ENCODE data around the gene SLC6A6.
A peak's percentile ranks its signal among the peaks of the same experiment; 100 is the strongest.

SLC6A6 gene

DNA sequence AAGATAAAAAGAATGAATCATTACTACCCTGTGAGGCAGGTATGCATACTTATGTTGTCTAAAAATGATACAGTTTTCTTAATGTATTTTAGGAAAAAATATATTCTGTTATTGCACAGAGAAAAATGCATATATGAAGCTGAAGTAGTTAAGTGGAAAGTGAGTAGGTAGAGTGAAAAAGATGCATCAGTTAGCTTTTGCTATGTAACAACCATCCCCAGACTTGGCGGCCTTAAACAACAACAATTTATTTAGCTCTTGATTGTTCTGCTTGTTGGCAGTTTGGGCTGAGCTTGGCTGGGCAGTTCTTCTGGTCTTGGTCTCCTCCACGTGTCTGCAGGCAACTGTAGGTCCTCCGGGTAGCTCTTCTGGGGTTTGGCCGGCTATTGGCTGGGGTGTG lies 45.7 kb downstream of the SLC6A6 start:
- no peaks in the 10 kb centered on the region for H3K27me3 ChIP-seq
- H3K4me2 ChIP-seq, result no peak overlapping the region
- TF ChIP-seq Cebpa-rat (IDR thresholded peaks at IDR 0.05), result no peak

DNA sequence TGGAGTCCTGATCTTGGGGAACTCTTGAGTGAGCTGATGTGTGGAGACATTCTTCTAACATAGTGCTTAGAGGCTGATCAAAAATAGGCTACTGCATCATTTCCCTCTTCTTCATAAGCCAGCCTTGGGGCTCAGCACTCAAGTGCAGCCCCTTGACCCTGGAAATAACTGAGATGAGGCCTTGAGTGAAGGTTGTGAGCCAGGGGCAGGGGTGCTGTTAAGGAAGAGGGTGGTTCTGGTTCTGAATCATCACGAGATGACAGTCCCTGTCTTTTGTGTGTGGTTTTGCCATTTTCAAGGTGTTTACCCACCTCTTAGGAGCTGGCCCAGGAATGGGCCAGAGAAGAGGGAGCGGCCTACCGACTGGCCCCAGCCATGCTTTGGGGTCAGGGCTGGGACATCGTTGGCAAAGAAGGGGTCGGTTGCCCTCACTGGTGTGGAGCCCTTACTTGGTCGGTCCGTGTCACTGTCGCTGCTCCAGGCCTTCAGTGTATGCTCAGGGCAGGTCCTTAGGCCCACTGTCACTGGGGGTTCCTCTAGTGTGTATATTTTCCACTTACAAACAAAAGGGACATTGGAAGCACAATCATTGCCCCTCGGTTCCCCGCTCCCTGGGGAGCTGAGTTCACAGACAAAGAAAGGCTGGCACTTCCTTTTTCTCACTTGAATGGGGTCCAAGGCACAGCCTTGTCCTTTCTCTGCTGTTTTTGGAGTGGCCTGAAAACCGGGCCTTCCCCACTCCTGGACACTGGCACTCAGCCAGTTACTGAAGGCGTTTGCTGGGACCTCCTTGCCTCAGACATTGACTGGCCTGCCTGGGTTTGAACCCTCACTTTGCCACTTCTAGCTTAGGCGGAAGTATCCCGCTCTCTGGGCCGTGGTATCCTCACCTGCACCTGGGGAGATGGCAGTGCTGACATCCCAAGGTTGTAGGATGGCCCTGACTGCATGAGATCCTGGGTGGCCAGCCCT lies 46.6 kb downstream of the SLC6A6 start:
- H3K4me3 ChIP-seq, result no peak overlapping the region
- H3K9ac ChIP-seq, result no peak overlapping the region
- peaks cover 15% of the 10 kb centered on the region for H3K4me1 ChIP-seq
- no peak for TF ChIP-seq Cebpa-rat (IDR thresholded peaks at IDR 0.05)
- H3K9me3 ChIP-seq, result peaks cover 5% of the 10 kb centered on the region; the same call in 1 of the 2 replicates
- no peaks in the 10 kb centered on the region for H3K27me3 ChIP-seq
- H4K20me1 ChIP-seq, result peaks cover 28% of the 10 kb centered on the region; the same call in 1 of the 2 replicates
- peak overlapping the region; percentile 59 for H3K27ac ChIP-seq
- peaks cover 99% of the 10 kb centered on the region for H3K36me3 ChIP-seq
- peak overlapping the region; percentile 49 for H3K4me2 ChIP-seq

More for the DNA sequence above, 45.7 kb downstream of the SLC6A6 start:
- H3K4me1 ChIP-seq, result peaks cover 15% of the 10 kb centered on the region
- no peak overlapping the region for H3K4me3 ChIP-seq
- H3K9ac ChIP-seq, result no peak overlapping the region
- H3K27ac ChIP-seq, result 0 out of 2 replicates have a peak overlapping the region, but pooled peaks have one; percentile 59
- H3K36me3 ChIP-seq, result peaks cover 99% of the 10 kb centered on the region
- H4K20me1 ChIP-seq, result peaks cover 33% of the 10 kb centered on the region
- H3K9me3 ChIP-seq, result peaks cover 5% of the 10 kb centered on the region; the same call in 1 of the 2 replicates

DNA sequence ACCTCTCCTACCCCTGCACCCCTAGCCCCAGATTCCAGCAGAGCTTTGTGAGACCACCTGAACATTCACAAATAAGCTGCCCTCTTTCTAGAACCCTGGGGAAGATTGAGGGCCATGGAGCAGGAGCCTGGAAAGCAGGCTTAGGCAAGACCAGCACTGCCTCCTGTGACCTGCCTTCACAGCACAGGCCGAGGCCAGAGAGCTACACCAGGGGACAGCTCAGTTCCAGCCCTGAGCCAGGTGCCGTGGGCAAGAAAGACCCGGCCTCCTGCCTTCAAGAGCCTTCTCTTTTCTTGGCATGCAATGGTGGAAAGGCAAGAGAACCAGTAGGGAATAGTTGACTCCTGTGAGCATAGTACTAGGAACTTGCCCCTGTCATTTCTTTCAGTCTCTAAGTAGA lies 48.1 kb downstream of the SLC6A6 start:
- H4K20me1 ChIP-seq, result peaks cover 34% of the 10 kb centered on the region; the same call in 1 of the 2 replicates
- peaks cover 15% of the 10 kb centered on the region for H3K4me1 ChIP-seq
- peaks cover 5% of the 10 kb centered on the region; the same call in 1 of the 2 replicates for H3K9me3 ChIP-seq
- TF ChIP-seq Cebpa-rat (IDR thresholded peaks at IDR 0.05), result no peak
- H3K4me3 ChIP-seq, result no peak overlapping the region
- H3K9ac ChIP-seq, result no peak overlapping the region
- no peaks in the 10 kb centered on the region for H3K27me3 ChIP-seq
- peaks cover 99% of the 10 kb centered on the region for H3K36me3 ChIP-seq
- no peak overlapping the region for H3K27ac ChIP-seq
- H3K4me2 ChIP-seq, result no peak overlapping the region

DNA sequence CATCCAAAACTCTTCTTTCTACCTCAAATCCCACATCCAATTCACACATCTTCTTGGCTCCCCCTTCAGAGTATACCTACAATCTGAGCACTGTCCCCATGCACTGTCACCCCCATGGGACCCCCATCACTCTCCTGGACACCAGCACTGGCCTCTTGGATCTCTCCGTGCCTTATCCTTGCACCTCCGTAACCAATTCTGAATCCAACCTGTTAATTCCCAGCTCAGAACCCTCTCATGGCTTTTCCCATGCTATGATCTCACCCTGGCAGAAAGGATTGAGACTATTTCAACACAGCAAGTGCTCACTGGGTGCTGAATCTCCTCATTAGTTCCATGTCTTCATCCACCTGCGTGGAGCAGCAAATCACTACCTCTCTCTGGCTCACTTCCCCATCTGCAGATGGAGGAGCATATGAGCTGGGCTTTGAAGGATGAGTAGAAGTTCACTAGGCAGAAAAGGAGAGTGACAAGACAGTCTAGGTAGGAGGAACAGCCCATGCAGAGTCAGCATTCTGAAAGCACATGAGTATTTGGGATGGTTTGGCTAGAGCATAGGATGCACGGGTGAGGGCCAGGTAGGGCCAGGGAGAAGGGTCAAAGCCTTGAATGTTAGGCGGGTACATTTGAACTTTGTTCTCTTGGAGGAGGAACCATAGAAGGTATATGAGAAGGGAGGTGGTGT lies 48.7 kb downstream of the SLC6A6 start:
- Histone ChIP-seq H3K27ac (no peak overlapping the region), H3K4me3 (no peak overlapping the region), H4K20me1 (peaks cover 33% of the 10 kb centered on the region; the same call in 1 of the 2 replicates), H3K9me3 (peaks cover 5% of the 10 kb centered on the region; the same call in 1 of the 2 replicates), H3K9ac (no peak overlapping the region), H3K4me2 (no peak overlapping the region), H3K4me1 (peaks cover 15% of the 10 kb centered on the region), H3K36me3 (peaks cover 99% of the 10 kb centered on the region), H3K27me3 (no peaks in the 10 kb centered on the region)
- no peak for TF ChIP-seq Cebpa-rat (IDR thresholded peaks at IDR 0.05)

DNA sequence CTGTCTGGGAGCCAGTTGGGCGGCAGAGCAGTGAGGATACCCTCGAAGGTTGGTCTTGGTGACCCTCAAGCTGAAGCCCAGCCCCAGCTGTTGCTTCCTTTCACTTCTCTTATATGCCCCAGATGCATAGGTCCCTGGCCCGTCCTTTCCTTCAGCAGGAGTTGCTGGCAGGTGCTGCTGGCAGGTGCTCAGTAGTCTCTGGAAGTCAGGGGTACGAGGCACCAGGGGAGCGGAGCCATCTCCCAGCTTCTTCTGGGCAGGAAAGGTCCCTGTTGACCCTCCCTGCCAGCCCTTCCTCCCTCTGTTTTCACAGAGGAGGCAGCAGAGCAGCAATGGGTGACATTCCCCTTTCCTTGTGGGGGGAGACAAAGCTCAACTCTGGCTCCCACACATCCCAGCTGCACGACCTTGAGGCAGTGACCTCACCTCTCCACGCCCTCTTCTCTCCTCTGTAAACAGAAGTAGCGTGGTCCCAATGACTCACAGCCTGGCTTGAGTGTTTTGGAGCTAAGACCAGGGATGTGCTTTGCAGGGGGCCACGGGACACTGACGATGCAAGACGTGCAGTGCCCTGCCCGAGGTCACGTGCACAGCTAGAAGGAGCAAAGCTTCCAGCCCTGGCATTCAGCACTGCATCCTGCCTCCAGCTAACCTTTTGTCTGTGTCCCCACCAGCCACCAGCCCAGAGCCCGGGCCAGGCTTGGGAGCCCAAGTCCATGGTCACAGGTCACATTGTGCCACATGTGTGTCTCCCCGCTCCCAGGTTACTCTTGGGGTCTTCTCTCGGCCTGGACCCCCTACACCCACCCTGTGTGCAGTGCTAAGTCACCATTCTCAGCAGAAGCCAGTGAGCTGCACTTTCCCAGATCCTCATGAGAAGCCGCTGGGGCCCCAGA lies 49.7 kb downstream of the SLC6A6 start:
- no peaks in the 10 kb centered on the region for H3K27me3 ChIP-seq
- no peak overlapping the region for H3K27ac ChIP-seq
- H3K4me2 ChIP-seq, result no peak overlapping the region
- peaks cover 15% of the 10 kb centered on the region for H3K4me1 ChIP-seq
- peaks cover 5% of the 10 kb centered on the region; the same call in 1 of the 2 replicates for H3K9me3 ChIP-seq
- no peak overlapping the region for H3K4me3 ChIP-seq
- TF ChIP-seq Cebpa-rat (IDR thresholded peaks at IDR 0.05), result no peak
- no peak overlapping the region for H3K9ac ChIP-seq
- peaks cover 99% of the 10 kb centered on the region for H3K36me3 ChIP-seq
- peaks cover 41% of the 10 kb centered on the region; the same call in 1 of the 2 replicates for H4K20me1 ChIP-seq

DNA sequence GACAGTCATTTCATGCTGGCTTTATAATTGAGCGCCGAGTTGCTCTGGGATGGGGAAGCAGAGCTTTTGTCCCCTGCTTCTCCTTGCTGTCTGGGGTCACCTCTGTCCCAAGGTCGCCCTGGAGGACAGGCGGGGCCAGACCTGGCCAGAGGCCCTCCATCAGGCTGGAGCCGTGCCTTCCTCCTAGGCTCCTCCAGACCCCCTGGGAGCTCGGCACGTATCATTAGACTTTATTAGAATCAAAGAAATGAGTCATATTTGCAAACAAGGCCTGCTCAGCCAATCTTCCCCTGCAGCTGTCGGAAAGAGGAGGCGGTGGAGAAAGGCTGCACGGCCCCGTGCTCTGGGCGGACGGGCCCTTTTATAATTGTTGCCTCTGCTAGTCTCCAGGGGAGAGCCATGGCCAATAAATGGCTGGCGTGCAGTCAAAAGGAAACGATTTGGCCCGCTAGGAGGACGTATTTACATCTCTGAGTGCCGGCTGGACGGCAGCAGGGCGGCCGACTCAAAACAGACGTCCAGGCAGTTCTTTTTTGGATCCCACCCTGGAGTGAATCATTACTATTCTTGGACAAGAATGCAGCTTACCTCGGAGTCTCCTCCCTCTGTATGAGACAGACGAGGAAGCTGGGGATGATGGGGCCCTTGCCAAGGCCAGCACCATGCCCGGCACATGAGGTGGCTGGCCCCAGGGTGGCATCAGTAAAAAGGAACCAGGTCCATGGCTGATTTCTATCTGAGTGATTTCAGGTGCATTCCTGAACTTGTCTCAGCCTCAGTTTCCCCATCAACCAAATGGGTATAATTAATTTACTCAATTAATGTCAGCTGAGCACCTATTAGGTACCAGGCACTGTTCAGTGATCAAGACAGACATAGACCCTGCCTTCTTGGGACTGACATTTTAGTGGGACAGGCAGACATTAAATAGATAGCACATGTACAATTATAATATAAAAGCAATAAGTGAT lies 50.6 kb downstream of the SLC6A6 start:
- Histone ChIP-seq H4K20me1 (peaks cover 43% of the 10 kb centered on the region; the same call in 1 of the 2 replicates), H3K9ac (no peak overlapping the region), H3K27ac (no peak overlapping the region), H3K4me1 (peaks cover 15% of the 10 kb centered on the region), H3K4me3 (no peak overlapping the region), H3K27me3 (no peaks in the 10 kb centered on the region), H3K9me3 (no peaks in the 10 kb centered on the region), H3K36me3 (peaks cover 99% of the 10 kb centered on the region), H3K4me2 (no peak overlapping the region)
- no peak for TF ChIP-seq Cebpa-rat (IDR thresholded peaks at IDR 0.05)

DNA sequence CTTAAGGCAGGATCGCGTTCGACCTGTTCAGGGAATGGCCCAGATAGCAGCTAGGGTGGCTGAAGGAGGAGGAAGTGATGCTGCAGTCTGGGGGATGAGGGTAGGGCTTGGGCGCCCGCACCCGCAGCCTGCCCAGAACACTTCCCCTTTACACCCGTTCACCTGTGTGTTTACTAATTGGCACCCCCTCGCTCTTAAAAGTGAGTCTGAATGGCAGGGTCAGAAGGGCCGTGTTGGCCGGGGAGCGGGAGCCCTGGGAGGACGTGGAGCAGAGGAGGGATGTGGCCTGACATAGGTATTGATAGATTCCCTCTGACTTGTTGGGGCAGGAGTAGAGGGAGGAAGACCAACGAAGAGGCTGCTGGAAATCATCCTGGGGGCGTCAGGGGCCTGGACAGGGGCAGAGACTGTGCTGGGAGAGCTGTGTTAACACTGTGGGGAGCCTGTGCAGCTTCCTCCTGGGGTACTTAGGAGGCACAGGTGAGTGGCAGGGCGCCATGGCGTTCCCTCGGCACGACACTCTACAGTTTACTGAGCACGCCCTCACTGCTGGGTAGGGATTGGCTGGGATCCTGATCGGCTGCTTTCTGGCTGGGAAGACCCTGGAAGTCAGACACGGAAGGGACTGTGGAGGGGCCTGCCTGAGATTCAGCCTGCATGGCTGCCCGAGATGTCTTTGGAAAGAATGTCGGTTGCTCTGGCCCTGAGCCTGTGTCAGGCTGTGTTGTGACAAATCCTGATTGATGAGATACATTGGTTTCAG lies 51.7 kb downstream of the SLC6A6 start:
- H3K9me3 ChIP-seq, result no peaks in the 10 kb centered on the region
- H3K4me2 ChIP-seq, result no peak overlapping the region

More for the DNA sequence above, 51.7 kb downstream of the SLC6A6 start:
- peaks cover 5% of the 10 kb centered on the region for H3K4me1 ChIP-seq
- no peak overlapping the region for H3K4me3 ChIP-seq
- no peaks in the 10 kb centered on the region for H3K27me3 ChIP-seq
- no peak overlapping the region for H3K27ac ChIP-seq
- H3K9ac ChIP-seq, result no peak overlapping the region
- peaks cover 52% of the 10 kb centered on the region; the same call in 1 of the 2 replicates for H4K20me1 ChIP-seq
- TF ChIP-seq Cebpa-rat (IDR thresholded peaks at IDR 0.05), result no peak
- H3K36me3 ChIP-seq, result peaks cover 99% of the 10 kb centered on the region
